Astrocyte of the spinal cord (primary cell): ENCODE results near the gene PDE6A.

Experiments used
- DNase-seq: peaks from one replicate; pipeline ENCODE4 v3.0.0; 2011; ENCODE audit warnings: low read depth, low spot score
- H3K4me3 ChIP-seq: 2 replicates; pipeline ENCODE4 v1.5.1; 2011; ENCODE audit warnings: low read depth, mild to moderate bottlenecking, low read length, moderate library complexity
- CTCF ChIP-seq: IDR thresholded peaks from 2 replicates; pipeline ENCODE4 v1.5.1; 2012; ENCODE audit warnings: low read depth, mild to moderate bottlenecking, low read length, inconsistent platforms
- in situ Hi-C: cut with HindIII; loops from 2 replicates; pipeline ENCODE4 v1.10.0; 2017; ENCODE audit warnings: low sequenced_read_pairs

The PDE6A gene

GRCh38 chr5:149845601-149846000, 99.0 kb downstream of the PDE6A start:
- in situ Hi-C loops: no loop called here
- no peak overlapping the region for H3K4me3 ChIP-seq
- no peak for DNase-seq
- TF ChIP-seq CTCF: no peak

DNA sequence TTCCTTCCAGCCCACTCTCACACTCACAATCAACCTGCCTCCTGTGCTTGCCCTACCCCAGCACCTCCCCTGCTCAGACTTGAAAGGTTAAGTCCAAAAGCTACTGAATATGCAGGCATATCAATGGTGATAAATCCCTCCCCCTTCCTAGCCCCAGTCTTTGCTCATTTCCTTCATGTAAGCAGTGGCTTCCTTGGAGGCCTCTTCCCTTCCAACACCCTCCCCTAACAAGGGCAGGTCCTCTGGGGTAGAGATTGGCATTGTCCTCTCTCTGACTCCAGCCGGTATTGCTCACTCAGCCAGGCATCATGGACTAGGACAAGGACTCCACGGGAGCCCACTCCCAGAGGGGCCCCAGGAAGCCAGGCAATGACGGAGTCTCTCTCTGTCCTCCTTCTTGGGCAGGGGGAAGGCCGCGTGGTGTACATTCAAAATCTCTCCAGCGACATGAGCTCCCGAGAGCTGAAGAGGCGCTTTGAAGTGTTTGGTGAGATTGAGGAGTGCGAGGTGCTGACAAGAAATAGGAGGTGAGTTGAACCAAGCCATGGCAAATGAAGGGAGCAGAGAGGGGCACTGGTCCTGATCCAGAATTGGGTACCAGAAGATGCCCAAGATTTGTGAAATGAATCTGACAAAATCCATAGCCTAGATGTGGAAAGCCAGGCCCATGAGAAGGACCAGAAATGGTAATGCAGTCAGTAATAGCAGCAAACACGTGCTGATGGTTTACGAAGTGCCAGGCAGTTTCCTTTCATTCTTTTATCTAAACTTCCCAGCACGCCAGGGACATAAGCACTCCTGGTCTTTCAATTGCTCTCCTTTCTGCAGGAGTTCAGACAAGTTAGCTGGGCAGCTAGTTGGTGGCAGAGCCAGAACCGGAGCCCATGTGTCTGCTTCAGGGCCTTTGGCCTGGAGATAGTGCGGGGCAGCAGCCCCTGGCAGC, 102.5 kb downstream of the PDE6A start:
- in situ Hi-C loops: no loop called here
- H3K4me3 ChIP-seq: no peak overlapping the region
- TF ChIP-seq CTCF: no peak
- DNase-seq: no peak

GRCh38 chr5:149840226-149840825, 104.3 kb downstream of the PDE6A start:
- in situ Hi-C loops: no loop called here
- no peak for DNase-seq
- no peak overlapping the region for H3K4me3 ChIP-seq
- no peak for TF ChIP-seq CTCF

DNA sequence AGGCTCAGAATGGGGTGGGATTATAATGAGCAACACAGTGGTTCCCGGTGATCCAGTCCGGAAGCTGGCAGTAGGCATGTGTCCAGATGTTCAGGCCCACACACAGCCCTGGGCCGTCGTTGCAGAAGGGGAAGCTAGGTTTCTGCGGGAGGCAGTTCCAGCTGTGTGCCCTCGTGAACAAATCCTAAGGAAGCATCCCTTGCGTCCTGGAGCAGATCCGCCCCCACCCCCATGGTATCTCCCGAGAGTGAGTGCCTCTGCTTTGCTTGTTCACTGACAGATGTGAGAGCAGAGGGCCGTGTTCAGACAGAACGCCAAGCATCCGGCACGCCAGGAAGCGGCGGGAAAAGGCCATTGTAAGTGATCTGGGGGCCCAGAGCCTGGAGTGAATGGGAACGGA, 104.8 kb downstream of the PDE6A start:
- DNase-seq: no peak
- no peak overlapping the region for H3K4me3 ChIP-seq
- no peak for TF ChIP-seq CTCF
- in situ Hi-C loops: no loop called here

GRCh38 chr5:149838881-149839739, 105.5 kb downstream of the PDE6A start:
- DNase-seq: peak; percentile 65
- TF ChIP-seq CTCF: no peak
- H3K4me3 ChIP-seq: no peak overlapping the region
- in situ Hi-C loops: no loop called here

- no peak overlapping the region for H3K4me3 ChIP-seq
- peak; percentile 98 for TF ChIP-seq CTCF
- in situ Hi-C loops: no loop called here
- peak; percentile 74 for DNase-seq
Observed at GRCh38 chr5:149837680-149838269, 106.8 kb downstream of the PDE6A start.
